GM18499 (cell line): Measurements from ENCODE around the gene TRMT11.

ENCODE experiments used
- ATAC-seq: cut with Tn5 transposase; IDR thresholded peaks from one replicate; pipeline ENCODE4 v1.9.1; 2021; ENCODE audit warnings: moderate number of reproducible peaks; ENCODE audit not compliant: insufficient read depth, unreplicated experiment

Gene TRMT11

DNA sequence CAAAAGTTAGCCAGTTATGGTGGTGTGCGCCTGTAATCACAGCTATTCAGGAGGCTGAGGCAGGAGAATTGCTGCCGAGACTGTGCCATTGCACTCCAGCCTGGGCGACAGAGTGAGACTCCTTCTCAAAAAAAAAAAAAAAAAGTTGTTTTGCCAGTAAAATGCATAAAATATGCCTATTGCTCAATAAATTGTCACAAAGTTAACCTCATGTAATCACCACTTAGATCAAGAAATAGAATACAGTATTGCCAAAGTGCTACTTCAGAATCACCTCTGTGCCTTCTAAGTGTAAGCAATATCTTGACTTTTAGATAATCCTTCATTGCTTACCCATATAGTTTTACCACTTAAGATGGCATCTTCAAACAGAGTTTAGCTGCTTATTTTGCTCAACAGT lies 80.7 kb downstream of the TRMT11 start:
- no peak for ATAC-seq

DNA sequence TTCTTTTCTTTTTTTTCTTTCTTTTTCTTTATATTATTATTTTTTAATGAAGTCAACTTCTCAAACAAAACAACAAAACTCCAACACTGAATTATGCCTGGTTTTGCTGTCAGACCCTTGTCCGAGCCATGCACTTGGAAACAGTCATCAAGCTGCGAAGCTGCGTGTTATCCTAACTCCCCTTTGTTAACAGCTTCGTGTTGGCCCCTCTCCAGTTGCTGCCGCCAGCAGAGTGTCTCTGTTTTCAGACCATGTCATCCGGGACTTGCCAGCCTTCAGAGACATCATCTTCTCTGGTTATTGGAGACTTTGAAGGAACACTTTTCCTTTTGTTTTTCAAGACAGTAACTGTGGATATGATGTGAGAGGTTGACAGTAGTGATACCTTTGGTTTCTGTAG lies 83.1 kb downstream of the TRMT11 start:
- no peak for ATAC-seq

DNA sequence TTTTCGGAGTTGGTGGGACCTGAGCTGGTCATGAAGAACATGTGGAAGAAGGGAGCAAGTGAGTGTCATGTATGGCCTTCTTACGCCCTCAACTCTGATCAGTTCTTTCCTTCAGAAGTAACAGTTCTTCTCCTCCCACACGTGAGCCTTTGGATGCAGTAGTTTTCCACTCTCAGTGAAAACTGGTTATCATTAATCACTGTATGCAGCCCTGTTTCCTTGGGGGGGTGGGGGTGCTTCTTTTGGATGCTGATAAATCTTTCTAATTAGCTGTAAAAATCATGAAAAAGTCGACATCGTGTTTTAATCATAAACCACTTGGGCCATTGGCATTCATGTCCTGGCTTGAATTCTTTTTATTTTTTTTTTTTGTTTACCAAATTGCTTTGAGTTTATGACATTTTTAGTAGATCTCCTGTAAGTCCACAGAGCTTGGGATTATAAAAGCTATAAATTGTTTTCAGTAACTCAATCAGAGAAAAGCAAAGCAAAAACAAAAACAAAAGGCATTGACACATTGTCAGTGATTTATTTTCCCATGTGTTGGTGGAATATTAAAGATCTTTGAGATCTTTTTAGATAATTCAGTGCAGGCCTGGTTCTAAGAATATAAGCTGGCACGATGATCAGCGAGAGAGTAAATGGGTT lies 84.8 kb downstream of the TRMT11 start:
- no peak for ATAC-seq

DNA sequence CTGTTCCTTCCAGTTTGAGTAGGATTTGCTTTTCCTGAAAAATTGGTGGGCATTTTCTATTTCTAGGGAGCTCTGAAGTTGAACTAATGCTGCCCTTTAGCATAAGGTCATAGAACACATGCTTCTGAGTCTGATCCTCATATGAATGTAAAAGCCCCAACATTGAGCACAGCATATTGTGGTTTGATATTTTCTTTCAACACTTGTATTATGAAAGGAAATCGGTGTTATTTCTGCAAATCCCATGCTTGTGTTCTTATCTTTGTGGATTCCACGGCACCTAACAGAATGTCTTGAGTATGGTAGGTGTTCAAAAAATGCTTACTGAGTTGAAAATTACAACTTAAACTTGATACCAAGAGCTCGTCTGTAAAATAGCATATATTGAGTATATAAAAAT lies 85.8 kb downstream of the TRMT11 start:
- no peak for ATAC-seq

DNA sequence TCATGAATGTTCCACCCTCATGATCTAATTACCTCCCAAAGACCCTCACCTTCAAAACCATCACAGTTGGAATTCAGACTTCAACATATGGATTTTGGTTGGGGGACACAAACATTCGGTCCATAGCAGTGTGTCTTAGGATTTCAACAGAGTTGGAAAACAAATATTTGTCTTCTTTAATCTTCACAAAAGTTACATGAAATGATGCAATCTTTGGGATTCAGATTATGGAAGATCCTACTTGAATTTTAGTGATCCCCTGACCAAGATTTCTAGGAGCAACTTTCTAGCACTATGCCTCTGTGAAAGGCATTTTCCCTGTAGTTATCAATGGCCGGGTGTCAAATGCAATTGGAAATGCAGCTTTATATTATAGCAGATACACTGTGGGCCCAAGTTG lies 86.5 kb downstream of the TRMT11 start:
- no peak for ATAC-seq

DNA sequence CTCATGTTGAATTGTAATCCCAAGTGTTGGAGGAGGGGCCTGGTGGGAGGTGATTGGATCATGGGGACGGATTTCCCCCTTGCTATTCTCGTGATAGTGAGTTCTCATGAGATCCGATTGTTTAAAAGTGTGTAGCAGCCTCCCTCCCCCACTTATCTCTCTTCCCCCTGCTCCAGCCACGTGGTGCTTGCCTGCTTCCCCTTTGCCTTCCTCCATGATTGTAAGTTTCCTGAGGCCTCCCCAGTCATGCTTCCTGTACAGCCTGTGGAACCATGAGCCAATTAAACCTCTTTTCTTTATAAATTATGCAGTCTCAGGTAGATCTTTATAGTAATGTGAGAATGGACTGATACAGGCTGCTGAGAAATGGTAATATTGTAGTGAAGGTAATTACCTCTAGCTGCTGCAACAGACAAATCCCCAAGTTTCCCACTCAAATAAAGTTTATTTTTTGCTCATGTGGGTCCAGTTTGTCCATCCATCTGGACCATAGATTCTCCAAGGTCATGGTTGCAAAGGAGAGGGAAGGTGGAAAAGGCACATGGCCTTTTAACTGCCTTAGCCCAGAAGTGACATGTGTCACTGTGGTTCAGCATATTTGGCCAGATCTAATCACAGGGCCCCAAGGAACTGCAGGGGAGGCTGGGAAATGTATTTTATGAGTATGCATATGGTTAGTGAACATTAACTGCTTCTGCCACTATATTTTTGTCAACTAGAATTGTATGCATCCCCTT lies 89.2 kb downstream of the TRMT11 start:
- ATAC-seq = no peak

DNA sequence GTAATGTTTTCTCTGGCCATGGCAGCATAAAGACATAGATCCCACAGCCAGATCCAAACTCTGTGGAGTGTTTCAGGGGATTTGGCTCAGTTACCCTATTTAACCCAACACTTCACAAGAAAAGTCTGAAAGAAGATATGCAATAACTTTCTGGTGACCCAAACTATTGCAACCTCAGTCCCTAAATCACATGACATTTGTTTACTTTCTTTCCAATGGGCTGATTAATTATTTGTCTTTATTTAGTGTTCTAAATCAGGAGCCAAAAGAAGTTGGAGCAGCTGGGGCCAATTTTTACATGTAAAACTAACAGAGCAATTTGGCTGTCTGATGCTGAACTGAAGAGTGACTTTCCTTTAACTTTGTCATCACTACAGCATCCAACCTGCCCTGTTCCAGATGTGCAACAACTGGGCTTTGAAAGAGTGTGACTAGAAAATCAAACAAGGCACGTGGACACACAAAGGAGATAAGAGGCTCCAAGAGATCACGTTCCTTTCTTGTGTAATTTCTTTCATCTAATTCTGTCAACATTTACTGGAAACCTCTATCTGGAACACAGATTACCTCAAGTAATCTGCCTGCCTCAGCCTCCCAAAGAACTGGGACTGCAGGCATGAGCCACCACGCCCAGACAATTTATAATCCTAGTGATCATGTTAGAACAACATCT lies 90.8 kb downstream of the TRMT11 start:
- no peak for ATAC-seq

DNA sequence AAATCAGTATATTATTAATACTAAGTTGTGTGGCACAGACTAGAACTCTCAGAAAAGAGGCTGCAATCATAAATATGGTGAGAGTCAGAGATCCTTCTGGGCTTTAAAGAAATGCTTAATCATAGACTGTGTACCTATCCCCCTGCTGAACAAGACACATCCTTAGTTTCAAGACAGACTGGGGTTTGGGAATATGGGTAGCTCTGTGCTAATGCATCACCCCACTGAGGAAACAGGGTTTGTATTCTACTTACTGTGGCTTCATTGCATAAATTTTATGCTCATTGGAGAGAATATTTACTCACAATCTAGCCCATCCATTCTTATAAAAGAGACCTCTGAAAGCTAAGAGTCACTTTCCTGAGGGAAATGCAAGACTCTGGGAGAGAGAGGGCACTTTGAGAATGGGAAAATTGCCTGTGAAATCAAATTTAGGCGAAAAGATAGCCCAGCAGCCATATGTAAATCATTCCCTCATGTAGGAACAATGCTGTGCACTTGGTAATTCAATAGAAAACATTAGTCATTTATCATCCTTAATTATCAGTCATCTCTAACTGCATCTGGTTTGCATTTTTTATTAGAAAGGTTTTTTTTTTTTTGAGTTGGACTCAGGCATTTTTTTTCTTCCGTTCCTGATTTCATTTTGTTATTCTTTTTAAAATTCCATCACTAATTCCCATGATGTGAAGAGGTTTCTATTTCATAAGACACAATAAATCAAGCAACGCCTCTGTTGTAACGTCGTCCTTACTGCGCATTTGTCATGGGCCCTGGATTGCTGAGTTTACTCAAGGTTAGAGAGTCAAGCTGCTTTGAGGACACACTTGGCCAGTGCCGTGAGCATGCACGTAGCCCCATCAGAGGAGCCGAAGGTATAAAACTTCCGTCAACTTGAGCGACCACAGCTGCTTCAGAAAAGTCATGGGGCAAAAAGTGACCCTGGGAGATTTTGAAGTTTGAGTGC lies 91.8 kb downstream of the TRMT11 start:
- no peak for ATAC-seq

DNA sequence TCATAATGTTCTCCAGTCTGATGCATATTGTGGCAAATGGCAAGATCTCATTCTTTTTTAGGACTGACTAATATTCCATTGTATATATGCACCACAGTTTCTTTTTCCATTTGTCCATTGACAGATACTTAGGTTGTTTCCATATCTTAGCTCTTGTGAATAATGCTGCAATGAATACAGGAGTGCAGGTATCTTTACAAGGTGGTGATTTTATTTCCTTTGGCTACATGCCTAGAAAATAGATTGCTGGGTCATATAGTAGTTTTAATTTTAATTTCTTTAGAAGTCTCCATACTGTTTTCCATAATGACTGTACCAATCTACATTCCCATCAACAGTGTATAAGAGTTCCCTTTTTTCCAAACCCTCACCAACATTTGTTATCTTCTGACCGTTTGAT lies 97.5 kb downstream of the TRMT11 start:
- no peak for ATAC-seq

DNA sequence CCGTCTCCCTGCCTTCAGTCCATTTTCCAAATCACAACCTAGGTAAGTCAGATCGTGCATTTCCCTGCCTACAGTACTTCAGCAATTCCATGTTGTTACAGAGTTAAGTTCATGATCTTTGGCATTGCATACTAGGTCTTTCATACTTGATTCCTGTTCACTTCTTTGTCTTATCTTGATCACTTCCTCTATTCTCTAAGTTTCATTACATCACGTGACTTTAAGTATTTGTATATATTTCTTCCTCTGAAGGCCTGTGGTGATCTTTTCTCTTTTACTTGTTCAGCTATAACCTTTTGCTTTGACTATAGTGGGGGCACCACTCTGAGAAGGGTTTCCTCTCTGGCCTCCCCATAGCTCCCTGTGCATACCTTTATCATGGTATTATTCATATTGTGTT lies 100.2 kb downstream of the TRMT11 start:
- ATAC-seq = peak; percentile 83
